PC-3 (cell line): ENCODE data around the gene MYOF. TPM values are rescaled to one million over a fixed set of nuclear protein-coding genes. Genes with fewer than 3 reads are reported as not detected.
A peak's percentile ranks its signal among the peaks of the same experiment; 100 is the strongest.

Experiments
- ATAC-seq: fragments of 200-7000 bp; cut with Tn5 transposase; 2 replicates; pipeline ENCODE4 v1.9.1; 2020; ENCODE audit warnings: mild to moderate bottlenecking, moderate library complexity
- BruUV-seq: library from RNA; stranded (reverse); fragments of 400-500 nt; replicated peaks from 2 replicates; lab custom pipeline; 2021; lab: Mats Ljungman, UMichigan
- CTCF ChIA-PET: fragments of 300-600 bp; sonication (Branson Sonifier 250); formaldehyde crosslinking; loops from one replicate; lab custom pipeline; 2022; ENCODE audit warnings: antibody characterized with exemption; lab: Charles Lee
- POLR2A ChIA-PET: fragments of 300-600 bp; sonication (Branson Sonifier 250); formaldehyde crosslinking; loops from one replicate; lab custom pipeline; 2022; ENCODE audit warnings: antibody characterized with exemption; ENCODE audit not compliant: unreplicated experiment; lab: Charles Lee
- DNase-seq: peaks from one replicate; pipeline ENCODE4 v3.0.0-alpha.2; 2015
- H2AFZ ChIP-seq: fragments of 300-600 bp; sonication (generic); 2 replicates; pipeline ENCODE4 v1.6.0; 2016; ENCODE audit warnings: antibody characterized with exemption, low read length
- H3F3A ChIP-seq: fragments of 300-600 bp; sonication (generic); one replicate; pipeline ENCODE4 v1.6.0; 2017; ENCODE audit warnings: antibody characterized with exemption, low read length, control low read depth, mild to moderate bottlenecking; ENCODE audit not compliant: unreplicated experiment
- H3K27ac ChIP-seq: fragments of 300-600 bp; sonication (generic); 2 replicates; pipeline ENCODE4 v1.5.1; 2016; ENCODE audit warnings: mild to moderate bottlenecking, low read length
- H3K27me3 ChIP-seq: fragments of 300-600 bp; sonication (generic); 2 replicates; pipeline ENCODE4 v1.6.1; 2016; ENCODE audit warnings: low read length, mixed read lengths
- H3K36me3 ChIP-seq: fragments of 300-600 bp; sonication (generic); 2 replicates; pipeline ENCODE4 v1.6.1; 2016; ENCODE audit warnings: low read depth, mixed run types, low read length, mixed read lengths
- H3K4me1 ChIP-seq: fragments of 300-600 bp; sonication (generic); 2 replicates; pipeline ENCODE4 v1.5.1; 2016; ENCODE audit warnings: low read length; ENCODE audit not compliant: insufficient read depth
- H3K4me2 ChIP-seq: fragments of 300-600 bp; sonication (generic); 2 replicates; pipeline ENCODE4 v1.6.0; 2016; ENCODE audit warnings: low read length
- H3K4me3 ChIP-seq: fragments of 300-600 bp; sonication (generic); 2 replicates; pipeline ENCODE4 v1.5.1; 2016; ENCODE audit warnings: mild to moderate bottlenecking, low read length, mixed read lengths
- H3K79me2 ChIP-seq: fragments of 300-600 bp; sonication (generic); 2 replicates; pipeline ENCODE4 v1.6.1; 2017; ENCODE audit warnings: low read length, mixed read lengths
- H3K9ac ChIP-seq: fragments of 300-600 bp; sonication (generic); 2 replicates; pipeline ENCODE4 v1.6.0; 2016; ENCODE audit warnings: mild to moderate bottlenecking, low read length
- H3K9me2 ChIP-seq: fragments of 300-600 bp; sonication (generic); replicated peaks from 2 replicates; pipeline ENCODE4 v1.6.1; 2016; ENCODE audit warnings: mixed run types, low read length, mixed read lengths
- H3K9me3 ChIP-seq: fragments of 300-600 bp; sonication (generic); 2 replicates; pipeline ENCODE4 v1.6.1; 2016; ENCODE audit warnings: low read length, mixed read lengths
- H4K20me1 ChIP-seq: fragments of 300-600 bp; sonication (generic); 2 replicates; pipeline ENCODE4 v1.6.1; 2016; ENCODE audit warnings: low read length, mixed read lengths
- EZH2 ChIP-seq: fragments of 300-600 bp; sonication (generic); IDR thresholded peaks from one replicate; pipeline ENCODE4 v1.6.1; 2017; ENCODE audit warnings: antibody characterized with exemption, mild to moderate bottlenecking, low read length; ENCODE audit not compliant: unreplicated experiment
- EZH2phosphoT487 ChIP-seq: fragments of 300-600 bp; sonication (generic); IDR thresholded peaks from 2 replicates; pipeline ENCODE4 v1.6.1; 2018; ENCODE audit warnings: mild to moderate bottlenecking, antibody characterized with exemption, low read length, borderline replicate concordance
- intact Hi-C: fragments of 100-400 bp; cut with micrococcal nuclease; formaldehyde crosslinking; loops from 2 replicates; pipeline ENCODE4 v1.9.0; 2023
- total RNA-seq: library from RNA; depleted of rRNA; stranded (reverse); fragments of >200 nt; gene quantifications from 2 replicates; pipeline ENCODE4 v1.2.3, GENCODE V29; 2014
- TF ChIP-seq, protein P1 (sequence below): fragments of 300-600 bp; sonication (generic); conservative IDR thresholded peaks from 2 replicates; pipeline ENCODE4 v1.5.1; 2017; ENCODE audit warnings: antibody characterized with exemption, low read depth, mild to moderate bottlenecking, low read length

Gene MYOF
- total RNA-seq, 1 experiment from 2014 or later, result 174 TPM

GRCh38 chr10:93451244-93451947 is 30.7 kb downstream of the MYOF start:
- peaks cover 64% of the 10 kb centered on the region for H3K79me2 ChIP-seq
- H3K9me3 ChIP-seq, result no peaks in the 10 kb centered on the region
- peaks cover 13% of the 10 kb centered on the region for H3K4me1 ChIP-seq
- no peaks in the 10 kb centered on the region for H3K27me3 ChIP-seq
- DNase-seq, result no peak
- H3K36me3 ChIP-seq, result peaks cover 69% of the 10 kb centered on the region
- no peak overlapping the region for H3K4me3 ChIP-seq
- TF ChIP-seq EZH2phosphoT487, result no peak
- H3K4me2 ChIP-seq, result no peak overlapping the region
- no peak for ATAC-seq
- H3F3A ChIP-seq, result peaks cover 1% of the 10 kb centered on the region
- ChIA-PET CTCF (no interaction called here), POLR2A (no interaction called here)
- no peaks in the 10 kb centered on the region for H4K20me1 ChIP-seq
- no peak overlapping the region for H3K9ac ChIP-seq
- intact Hi-C loops, result no loop called here
- no peak overlapping the region for H3K27ac ChIP-seq
- no peaks in the 10 kb centered on the region for H3K9me2 ChIP-seq
- H2AFZ ChIP-seq, result no peak overlapping the region
- TSS peak; percentile 3 for BruUV-seq

- H3K9me3 ChIP-seq, result no peaks in the 10 kb centered on the region
- POLR2A ChIA-PET, result no interaction called here
- H3K4me3 ChIP-seq, result no peak overlapping the region
- CTCF ChIA-PET, result no interaction called here
- H3K27ac ChIP-seq, result peak overlapping the region; percentile 5; the same call in 1 of the 2 replicates
- no peak for TF ChIP-seq EZH2phosphoT487
- TF ChIP-seq, protein P1, sequence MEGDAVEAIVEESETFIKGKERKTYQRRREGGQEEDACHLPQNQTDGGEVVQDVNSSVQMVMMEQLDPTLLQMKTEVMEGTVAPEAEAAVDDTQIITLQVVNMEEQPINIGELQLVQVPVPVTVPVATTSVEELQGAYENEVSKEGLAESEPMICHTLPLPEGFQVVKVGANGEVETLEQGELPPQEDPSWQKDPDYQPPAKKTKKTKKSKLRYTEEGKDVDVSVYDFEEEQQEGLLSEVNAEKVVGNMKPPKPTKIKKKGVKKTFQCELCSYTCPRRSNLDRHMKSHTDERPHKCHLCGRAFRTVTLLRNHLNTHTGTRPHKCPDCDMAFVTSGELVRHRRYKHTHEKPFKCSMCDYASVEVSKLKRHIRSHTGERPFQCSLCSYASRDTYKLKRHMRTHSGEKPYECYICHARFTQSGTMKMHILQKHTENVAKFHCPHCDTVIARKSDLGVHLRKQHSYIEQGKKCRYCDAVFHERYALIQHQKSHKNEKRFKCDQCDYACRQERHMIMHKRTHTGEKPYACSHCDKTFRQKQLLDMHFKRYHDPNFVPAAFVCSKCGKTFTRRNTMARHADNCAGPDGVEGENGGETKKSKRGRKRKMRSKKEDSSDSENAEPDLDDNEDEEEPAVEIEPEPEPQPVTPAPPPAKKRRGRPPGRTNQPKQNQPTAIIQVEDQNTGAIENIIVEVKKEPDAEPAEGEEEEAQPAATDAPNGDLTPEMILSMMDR, result no peak
- TF ChIP-seq EZH2, result no peak
- peaks cover 69% of the 10 kb centered on the region for H3K36me3 ChIP-seq
- no peaks in the 10 kb centered on the region for H3K27me3 ChIP-seq
- H3K4me2 ChIP-seq, result no peak overlapping the region
- H2AFZ ChIP-seq, result no peak overlapping the region
- DNase-seq, result no peak
- no peak overlapping the region for H3K9ac ChIP-seq
- peaks cover 68% of the 10 kb centered on the region for H3K79me2 ChIP-seq
- BruUV-seq, result no TSS peak
- intact Hi-C loops, result no loop called here
- no peak for ATAC-seq
- H3K9me2 ChIP-seq, result no peaks in the 10 kb centered on the region
- peaks cover 8% of the 10 kb centered on the region for H3F3A ChIP-seq
- peaks cover 9% of the 10 kb centered on the region; the same call in 1 of the 2 replicates for H4K20me1 ChIP-seq
- peaks cover 44% of the 10 kb centered on the region for H3K4me1 ChIP-seq
Observed at GRCh38 chr10:93447970-93448369, 34.2 kb downstream of the MYOF start.

DNA sequence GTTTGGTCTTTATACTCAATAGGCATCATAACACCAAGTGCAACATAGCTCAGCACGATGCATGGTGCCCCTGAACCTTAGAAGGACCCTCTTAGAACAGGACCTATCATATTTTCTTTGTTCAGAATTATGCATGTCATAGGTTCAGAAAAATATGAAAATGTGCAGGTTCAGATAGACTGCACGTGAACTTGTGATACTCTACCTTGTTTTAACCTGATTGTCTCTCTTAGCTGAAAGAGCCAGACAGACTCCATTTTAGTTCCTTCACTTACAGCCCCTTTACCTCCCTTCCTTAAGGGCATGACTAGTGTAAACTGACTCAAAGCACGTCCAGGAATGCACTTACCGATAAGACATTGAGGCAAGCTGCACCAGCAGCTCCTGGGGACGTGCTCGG is 35.1 kb downstream of the MYOF start:
- no peak overlapping the region for H3K4me2 ChIP-seq
- ChIA-PET CTCF (no interaction called here), POLR2A (interaction anchor here (1.9 kb wide), 1 partner anchor 29 kb away, joined by 34 read pairs; no protein-coding TSS in a partner anchor)
- no peak overlapping the region for H2AFZ ChIP-seq
- H4K20me1 ChIP-seq, result peaks cover 9% of the 10 kb centered on the region; the same call in 1 of the 2 replicates
- no TSS peak for BruUV-seq
- no peak overlapping the region for H3K9ac ChIP-seq
- H3K4me3 ChIP-seq, result no peak overlapping the region
- no peaks in the 10 kb centered on the region for H3K9me2 ChIP-seq
- intact Hi-C loops, result no loop called here
- H3K4me1 ChIP-seq, result peaks cover 49% of the 10 kb centered on the region
- TF ChIP-seq EZH2phosphoT487 (no peak), EZH2 (no peak)
- TF ChIP-seq, protein P1, result no peak
- H3K27ac ChIP-seq, result peak overlapping the region; percentile 80
- ATAC-seq (no peak), DNase-seq (no peak)
- H3K36me3 ChIP-seq, result peaks cover 68% of the 10 kb centered on the region
- H3F3A ChIP-seq, result peaks cover 8% of the 10 kb centered on the region
- H3K79me2 ChIP-seq, result peaks cover 75% of the 10 kb centered on the region
- H3K27me3 ChIP-seq, result no peaks in the 10 kb centered on the region
- H3K9me3 ChIP-seq, result no peaks in the 10 kb centered on the region
